ENCODE data around the gene STARD9.
"Not testable (repeated sequence)": the region's sequence is repeated elsewhere in the genome, so short reads cannot be mapped to it uniquely, and the experiment has no call there.

Gene STARD9

GRCh38 chr15:42591238-42591934 is 16.0 kb downstream of the STARD9 start:
- DNase-seq: no peak

DNA sequence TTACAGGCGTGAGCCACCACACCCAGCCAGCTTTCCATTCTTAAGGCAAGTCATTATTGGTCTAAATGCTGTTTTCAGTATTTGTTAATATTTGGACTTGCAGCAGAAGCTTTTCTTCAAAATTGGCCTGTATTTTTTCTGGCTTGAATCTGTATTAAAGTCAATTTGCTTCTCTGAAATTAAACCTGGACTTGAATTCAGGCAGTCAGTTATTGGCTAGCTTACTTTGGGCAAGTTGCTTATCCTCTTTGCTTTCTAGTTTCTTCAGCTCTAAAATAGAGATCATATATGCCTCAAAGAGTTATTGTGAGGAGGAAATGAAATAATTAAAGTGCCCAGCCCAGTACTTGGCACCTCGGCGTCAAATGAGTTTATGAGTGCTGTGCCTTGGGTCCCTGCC is 17.3 kb downstream of the STARD9 start:
- DNase-seq: no peak

- no peak for DNase-seq
Measured at GRCh38 chr15:42593143-42593542, 17.7 kb downstream of the STARD9 start.

DNA sequence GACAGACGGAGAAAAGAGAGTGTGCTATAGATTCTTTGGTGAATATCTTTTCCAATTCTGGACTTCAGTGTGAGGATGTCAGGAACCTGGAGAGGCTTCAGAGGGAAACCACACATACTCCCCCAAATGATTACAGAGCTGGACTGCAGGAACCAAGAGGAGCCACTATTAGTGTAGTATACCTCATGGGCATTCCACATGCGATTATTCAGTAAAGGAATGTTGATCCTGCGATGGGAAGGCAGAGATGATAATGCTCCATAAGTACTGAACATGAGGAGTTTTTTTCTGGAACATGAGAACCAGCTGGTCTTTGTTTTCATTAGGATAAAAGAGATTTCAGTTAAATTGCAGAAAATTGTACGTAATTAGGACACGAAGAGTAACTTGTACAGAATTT is 18.7 kb downstream of the STARD9 start:
- DNase-seq: no peak

DNA sequence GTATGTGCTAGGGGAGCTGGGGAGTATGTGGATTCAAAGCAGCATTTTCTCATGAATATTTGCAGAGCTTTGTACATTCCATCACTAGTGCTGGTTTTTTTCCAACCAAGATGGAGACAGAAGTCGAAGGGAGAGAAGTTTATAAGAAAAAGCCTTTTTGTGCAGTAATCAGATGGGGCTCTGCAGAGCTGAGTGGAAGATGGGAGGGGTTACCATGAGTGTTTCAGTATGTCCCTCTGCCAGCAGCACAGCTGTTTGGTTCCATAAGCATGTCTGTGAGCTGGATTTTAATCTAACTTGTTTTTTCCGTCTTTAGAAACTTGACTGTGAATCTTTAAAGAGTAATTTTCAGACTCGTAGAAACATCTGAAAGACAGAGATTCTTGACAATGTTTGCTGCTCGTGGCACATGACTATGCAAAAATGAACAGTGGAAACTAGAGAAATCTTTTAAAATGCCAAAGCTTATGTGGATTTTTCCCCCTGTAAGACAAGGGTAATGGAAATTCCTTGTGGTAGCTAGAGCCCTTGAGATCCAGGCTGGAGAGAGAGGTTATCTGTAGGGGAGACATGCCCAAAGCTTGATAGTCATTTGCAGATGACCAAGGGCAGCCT is 20.3 kb downstream of the STARD9 start:
- no peak for DNase-seq

- DNase-seq: not testable (repeated sequence)
Measured at GRCh38 chr15:42601316-42601715, 25.9 kb downstream of the STARD9 start.

DNA sequence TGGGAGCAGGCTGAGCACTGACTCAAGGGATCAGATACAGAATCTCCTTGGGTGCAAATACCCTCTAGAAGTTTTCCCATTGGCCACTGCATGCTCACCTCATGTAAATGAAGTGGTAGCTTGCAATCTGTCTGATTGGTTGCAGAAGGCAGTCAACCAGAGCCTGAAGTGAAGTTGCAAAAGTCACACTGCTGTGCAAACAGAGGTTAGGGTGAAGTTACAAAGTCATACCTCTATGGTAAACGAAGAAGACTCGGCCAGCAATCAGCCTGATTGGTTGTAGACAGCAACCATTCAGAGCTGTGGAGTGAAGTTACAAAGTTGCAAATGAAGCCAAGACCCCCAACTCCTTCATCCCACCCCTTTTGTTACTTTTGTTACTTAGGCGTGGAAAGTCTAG is 27.1 kb downstream of the STARD9 start:
- DNase-seq: no peak

- no peak for DNase-seq
Measured at GRCh38 chr15:42603978-42604377, 28.6 kb downstream of the STARD9 start.

- peak; percentile 21 for DNase-seq
Measured at GRCh38 chr15:42604894-42605744, 29.7 kb downstream of the STARD9 start.

DNA sequence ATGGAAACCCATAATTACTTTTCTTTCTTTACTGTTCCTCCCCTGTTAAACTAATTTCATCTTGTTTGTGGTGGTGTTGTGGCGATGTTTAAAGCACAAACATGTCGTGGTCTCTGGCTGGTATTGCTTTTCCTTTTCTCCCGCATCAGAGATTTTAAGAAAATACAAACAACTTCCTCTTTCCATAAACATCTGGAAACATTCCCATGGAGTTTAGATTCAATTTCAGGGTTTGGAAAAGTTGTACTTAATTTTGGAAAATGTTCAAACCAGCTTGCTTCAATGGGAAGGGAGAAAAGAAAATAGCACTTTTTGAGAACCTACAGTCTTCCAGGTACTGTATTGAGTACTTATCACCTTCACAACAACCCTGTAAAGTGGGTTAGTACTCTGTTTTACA is 30.4 kb downstream of the STARD9 start:
- no peak for DNase-seq

- DNase-seq: no peak
Measured at GRCh38 chr15:42608110-42608531, 32.7 kb downstream of the STARD9 start.

DNA sequence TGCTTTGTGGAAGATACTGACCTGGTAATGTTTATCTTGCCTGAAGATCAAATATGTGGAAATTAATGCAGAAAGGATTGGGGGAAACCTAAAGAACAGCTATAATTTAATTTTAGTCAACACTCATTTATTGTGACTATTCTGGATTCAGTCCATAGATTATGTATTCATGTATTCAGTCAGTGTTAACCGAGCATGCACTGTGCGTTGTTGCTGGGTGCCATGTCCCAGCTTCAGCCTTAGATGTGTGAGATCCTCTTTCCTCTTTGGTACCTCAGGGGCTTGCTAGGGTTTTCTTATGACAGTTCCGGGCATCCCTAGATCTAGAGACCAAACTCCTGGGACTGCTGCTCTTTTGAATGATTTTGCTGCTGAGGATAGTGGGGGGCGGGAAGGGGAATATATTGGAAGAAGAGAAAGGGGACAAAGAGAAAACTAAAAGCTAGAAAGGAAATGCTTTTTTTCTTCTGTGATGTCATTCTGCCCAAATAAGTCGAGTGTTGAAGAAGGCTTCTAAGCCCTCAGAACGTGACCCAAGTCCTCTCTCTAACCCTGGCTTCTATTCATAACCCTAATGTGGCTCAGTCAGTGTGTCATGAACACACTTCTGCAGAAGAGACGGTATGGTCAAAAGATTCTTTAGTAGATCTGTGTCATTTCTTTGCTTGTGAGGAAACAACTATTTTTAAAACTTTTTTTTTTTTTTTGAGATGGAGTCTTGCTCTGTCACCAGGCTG is 33.5 kb downstream of the STARD9 start:
- DNase-seq: no peak

DNA sequence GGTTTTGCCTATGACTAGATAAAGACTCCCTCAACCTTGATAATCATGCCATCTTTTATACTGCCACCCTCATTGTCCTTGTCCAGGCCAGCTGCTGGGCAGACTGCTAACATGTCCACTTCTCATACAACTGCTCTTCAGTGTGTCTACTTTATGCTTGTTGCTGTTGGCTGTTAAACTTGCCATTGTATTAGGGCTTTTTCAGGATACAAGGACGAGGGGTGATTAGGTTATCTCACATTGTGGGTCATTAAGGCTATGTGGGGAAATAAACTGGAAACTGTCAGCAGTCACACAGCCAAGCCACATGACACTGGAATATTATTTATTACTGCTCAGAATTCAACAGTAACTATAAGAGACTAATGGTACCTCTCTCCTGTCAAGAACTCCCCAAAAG is 36.1 kb downstream of the STARD9 start:
- no peak for DNase-seq

GRCh38 chr15:42612367-42612912 is 37.0 kb downstream of the STARD9 start:
- DNase-seq: no peak

- no peak for DNase-seq
Measured at GRCh38 chr15:42616107-42616506, 40.7 kb downstream of the STARD9 start.

DNA sequence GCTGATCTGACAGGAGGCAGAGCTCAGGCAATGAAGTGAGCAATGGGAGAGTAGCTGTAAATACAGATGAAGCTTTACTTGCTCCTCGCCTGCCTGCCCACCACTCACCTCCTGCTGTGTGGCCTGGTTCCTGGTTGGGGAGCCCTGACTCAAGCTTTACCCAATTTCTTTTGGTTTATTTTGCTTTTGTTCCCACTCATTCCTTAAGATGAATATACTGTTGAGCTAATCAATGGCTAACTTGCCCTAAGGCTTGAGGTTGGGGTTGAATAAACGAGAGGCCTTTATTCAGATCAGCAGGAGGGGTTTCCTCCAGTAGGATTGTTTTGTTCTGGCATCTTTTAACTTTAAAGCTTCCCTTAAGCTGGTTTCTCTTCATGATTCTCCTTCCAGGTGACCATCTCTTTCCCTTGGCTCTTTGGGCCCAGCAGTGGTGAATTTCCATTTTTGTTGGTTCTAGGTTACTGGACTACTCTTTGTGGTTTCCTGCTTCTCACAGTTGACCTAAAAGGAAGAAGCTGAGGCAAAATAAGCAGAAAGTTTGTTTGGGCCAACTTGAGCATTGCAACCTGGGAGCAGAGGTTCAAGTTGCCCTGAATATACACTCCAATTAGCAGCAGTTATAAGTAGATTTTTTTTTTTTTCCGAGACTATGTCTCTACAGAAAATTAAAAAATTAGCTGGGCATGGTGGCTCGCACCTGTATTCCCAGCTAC is 44.4 kb downstream of the STARD9 start:
- no peak for DNase-seq

DNA sequence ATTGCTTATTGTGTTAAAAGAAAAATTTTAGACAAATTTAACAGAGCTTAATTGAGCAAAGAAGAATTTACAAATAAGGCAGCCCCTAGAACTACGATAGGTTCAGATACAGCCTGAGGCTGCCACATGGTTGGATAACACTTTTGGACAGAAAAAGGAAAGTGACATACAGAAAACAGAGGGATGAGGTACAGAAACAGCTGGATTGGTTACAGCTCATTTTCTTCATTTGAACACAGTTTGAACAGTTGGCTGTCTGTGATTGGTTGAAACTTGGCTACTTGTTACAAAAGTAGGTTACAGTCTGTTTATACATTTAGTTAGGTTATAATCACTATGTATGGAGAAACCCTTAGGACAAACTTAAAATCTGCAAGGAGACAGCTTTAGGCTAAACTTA is 46.0 kb downstream of the STARD9 start:
- DNase-seq: no peak

DNA sequence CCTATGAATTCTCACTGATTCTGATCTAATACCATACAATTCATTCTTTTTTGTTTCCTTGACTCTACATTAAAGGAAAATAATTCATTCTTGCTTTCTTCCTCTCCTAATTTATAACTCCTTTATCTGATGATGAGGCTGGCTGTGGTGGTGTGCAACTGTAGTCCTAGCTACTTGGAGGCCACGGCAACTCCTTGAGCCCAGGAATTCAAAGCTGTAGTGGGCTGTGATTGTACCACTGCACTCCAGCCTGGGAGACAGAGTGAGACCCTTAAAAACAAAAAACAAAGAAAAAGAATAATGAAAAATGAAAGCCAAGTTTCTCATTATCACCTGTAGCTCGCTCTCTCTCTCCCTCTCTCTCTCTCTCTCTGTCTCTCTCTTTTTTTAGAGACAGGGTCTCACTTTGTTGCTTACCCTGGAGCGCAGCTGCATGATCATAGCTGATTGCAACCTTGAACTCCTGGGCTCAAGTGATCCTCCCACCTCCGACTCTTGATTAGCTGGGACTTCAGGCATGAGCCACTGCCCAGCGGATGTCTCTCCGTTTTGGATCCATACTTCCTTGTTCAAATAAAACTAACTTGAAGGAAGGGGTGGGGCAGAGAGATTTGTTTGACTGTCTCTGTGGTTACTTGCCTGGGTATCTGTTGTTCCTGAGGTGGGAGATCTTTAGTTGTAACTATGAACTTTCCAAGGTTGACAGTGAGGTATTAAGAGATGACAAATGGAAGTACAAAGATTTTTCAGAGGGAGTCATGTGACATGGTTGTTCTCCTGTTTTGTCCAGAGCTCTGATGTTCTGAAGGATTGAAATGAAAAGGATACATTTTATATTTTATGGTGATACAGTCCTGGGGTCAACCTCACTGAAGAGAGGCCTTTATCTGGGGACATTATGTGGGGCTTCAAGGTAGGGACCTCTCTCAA is 46.9 kb downstream of the STARD9 start:
- no peak for DNase-seq

DNA sequence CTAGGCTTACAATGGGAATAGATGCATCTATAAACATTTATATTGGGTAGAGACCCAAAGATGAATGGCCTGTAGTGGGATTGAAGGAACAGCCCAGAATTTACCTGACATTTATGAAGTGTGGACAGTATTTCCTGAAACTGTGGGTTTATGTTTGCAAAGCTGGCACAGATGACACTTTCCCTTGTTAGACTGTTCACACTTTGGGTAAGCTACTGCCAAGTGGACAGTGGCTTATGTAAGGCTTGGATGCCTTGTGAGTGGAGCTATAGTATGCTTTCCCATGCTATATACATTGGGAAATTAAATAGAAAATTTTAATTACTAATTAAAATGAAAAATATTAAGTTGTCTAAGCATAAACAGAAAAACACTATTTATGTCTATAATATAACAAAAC is 48.5 kb downstream of the STARD9 start:
- DNase-seq: no peak

DNA sequence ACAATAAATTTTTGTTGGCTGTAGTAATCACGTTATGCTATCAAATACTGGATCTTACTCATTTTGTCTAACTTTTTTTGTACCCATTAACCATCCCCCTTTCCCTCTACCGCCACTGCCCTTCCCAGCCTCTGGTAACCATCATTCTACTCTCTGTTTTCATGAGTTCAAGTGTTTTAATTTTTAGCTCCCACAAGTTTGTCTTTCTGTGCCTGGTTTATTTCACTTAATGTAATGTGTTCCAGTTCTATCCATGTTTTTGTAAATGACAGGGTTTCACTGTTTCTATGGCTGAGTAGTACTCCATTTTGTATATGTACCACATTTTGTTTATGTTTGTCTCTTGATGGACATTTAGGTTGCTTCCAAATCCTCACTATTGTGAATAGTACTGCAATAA is 52.1 kb downstream of the STARD9 start:
- no peak for DNase-seq

GRCh38 chr15:42628761-42629160 is 53.4 kb downstream of the STARD9 start:
- no peak for DNase-seq
